GM12878 (cell line): ENCODE results near the gene DIPK1A. TPM values are rescaled to one million over a fixed set of nuclear protein-coding genes. Genes with fewer than 3 reads are reported as not detected.

Source experiments
- ASH2L ChIP-seq: fragments of 300-600, 200-600 bp; sonication (generic); IDR thresholded peaks from 2 replicates; pipeline ENCODE4 v1.6.1; 2017; ENCODE audit warnings: low read depth, mild to moderate bottlenecking, borderline replicate concordance
- ATF7 ChIP-seq: fragments of 450-650 bp; IDR thresholded peaks from 2 replicates; pipeline ENCODE4 v1.6.1; 2016; ENCODE audit warnings: low read depth, mild to moderate bottlenecking
- CEBPB ChIP-seq, 2 experiments: fragments of 150-350 bp in 1 of 2; IDR thresholded peaks; 2 replicates each; pipeline ENCODE4 v1.6.1; 2012 to 2014; ENCODE audit warnings: low read depth in 2 of 2, low read length in 2 of 2, borderline replicate concordance in 1 of 2, inconsistent platforms in 1 of 2
- HDAC6 ChIP-seq: fragments of 200-600 bp; sonication (generic); IDR thresholded peaks from one replicate; pipeline ENCODE4 v1.8.0; 2017; ENCODE audit warnings: antibody characterized with exemption; ENCODE audit not compliant: unreplicated experiment
- JUND ChIP-seq: IDR thresholded peaks from 2 replicates; pipeline ENCODE4 v1.6.1; 2012; ENCODE audit warnings: low read depth, mild to moderate bottlenecking, low read length, improper control_type of control experiment, moderate library complexity
- MLLT1 ChIP-seq: fragments of 450-650 bp; IDR thresholded peaks from 2 replicates; pipeline ENCODE4 v1.6.1; 2016; ENCODE audit warnings: mild to moderate bottlenecking
- NFYB ChIP-seq: IDR thresholded peaks from 2 replicates; pipeline ENCODE4 v1.6.1; 2011; ENCODE audit warnings: low read depth, mild to moderate bottlenecking, low read length, improper control_type of control experiment, moderate library complexity; ENCODE audit not compliant: insufficient read depth
- PAX5 ChIP-seq: IDR thresholded peaks from 2 replicates; pipeline ENCODE4 v1.6.1; 2011; ENCODE audit warnings: low read depth, low read length, borderline replicate concordance
- POLR2A ChIP-seq: IDR thresholded peaks from 2 replicates; pipeline ENCODE4 v1.6.1; 2011; ENCODE audit warnings: low read depth, mild to moderate bottlenecking, low read length
- RBBP5 ChIP-seq: fragments of 200-600 bp; sonication (generic); conservative IDR thresholded peaks from 2 replicates; pipeline ENCODE4 v1.6.1; 2016
- RUNX3 ChIP-seq: IDR thresholded peaks from 2 replicates; pipeline ENCODE4 v1.6.1; 2012; ENCODE audit warnings: low read length, inconsistent platforms
- TCF7 ChIP-seq: IDR thresholded peaks from 2 replicates; pipeline ENCODE4 v1.6.1; 2014; ENCODE audit warnings: antibody characterized with exemption, borderline replicate concordance
- ZBTB33 ChIP-seq: fragments of 450-650 bp; IDR thresholded peaks from 2 replicates; pipeline ENCODE4 v1.6.1; 2017; ENCODE audit warnings: mild to moderate bottlenecking
- polyA plus RNA-seq, 11 experiments: library from polyadenylated mRNA; depleted of rRNA in 4 of 11; unstranded in 6 of 11; stranded (reverse) in 5 of 11; fragments of >200 nt; fragmentation: Nextera tagmentation in 4 of 11; fragmentation: Illumina TruSeq in 1 of 11; extraction: Ambion mirVana in 4 of 11; extraction: Trizol in 1 of 11; gene quantifications; 1 replicate in 1 of 11; 2 replicates in 10 of 11; pipeline versions ENCODE4 v1.2.1 to v1.2.3, GENCODE V29; 2011 to 2016; ENCODE audit warnings: inconsistent platforms in 2 of 11, missing spikeins in 2 of 11, low read depth in 1 of 11
- total RNA-seq, 4 experiments: library from RNA; depleted of rRNA in 3 of 4; stranded (reverse); fragments of >200 nt in 3 of 4; fragmentation: Illumina TruSeq in 1 of 4; extraction: Trizol in 1 of 4; gene quantifications; 2 replicates each; pipeline versions ENCODE4 v1.2.1 to v1.2.3, GENCODE V29; 2013 to 2021

The DIPK1A gene
- total and polyA plus RNA-seq, 10 of the 15 experiments (the other 5 are each of a cell fraction or from before 2014, with no cell fraction given), result 4.9 to 15.0 (median 9.7) TPM

- TF ChIP-seq ZBTB33 (no peak), POLR2A (no peak), NFYB (no peak), MLLT1 (no peak), ATF7 (no peak), RUNX3 (no peak), CEBPB (IDR thresholded peaks at IDR 0.05; ENCODE audit: borderline replicate concordance in 1 of 2, low read depth in 2 of 2, low read length in 2 of 2) (no peak), HDAC6 (no peak), ASH2L (no peak), TCF7 (no peak), PAX5 (no peak), RBBP5 (no peak), JUND (no peak)
These were observed 166.1 kb downstream of the DIPK1A start (continued) for GRCh38 chr1:92795166-92795565.
